Activated CD8-positive, alpha-beta memory T cell treated with anti-CD3 and anti-CD28 coated beads, Interleukin-2, amount 50 U/mL, for 24 hours (primary cell): ENCODE data around the gene CES5A.
"Not testable (repeated sequence)": the region's sequence is repeated elsewhere in the genome, so short reads cannot be mapped to it uniquely, and the experiment has no call there.

ENCODE experiments used
- DNase-seq: peaks from one replicate; pipeline ENCODE4 v3.0.0-alpha.2; 2020; ENCODE audit errors: extremely low read depth

The CES5A gene

DNA sequence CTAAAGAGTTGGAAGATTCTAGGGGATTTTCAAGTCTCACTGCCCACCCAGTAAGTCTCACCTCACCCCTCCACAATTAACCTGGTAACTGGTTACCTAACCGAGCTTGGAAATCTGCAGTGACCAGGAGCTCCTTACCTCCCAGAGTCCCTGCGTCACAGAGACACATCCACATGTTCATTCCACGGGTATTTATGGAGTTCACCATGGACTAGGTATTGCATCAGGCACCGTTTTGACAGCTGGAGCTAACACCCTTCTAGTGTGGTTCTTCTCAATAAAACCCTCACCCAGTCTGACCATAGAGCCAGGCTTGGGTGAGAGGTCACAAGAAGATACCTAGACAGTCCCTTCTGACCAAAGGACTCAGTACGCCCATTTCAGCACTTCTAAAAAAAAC lies 2.1 kb downstream of the CES5A start:
- DNase-seq = no peak

DNA sequence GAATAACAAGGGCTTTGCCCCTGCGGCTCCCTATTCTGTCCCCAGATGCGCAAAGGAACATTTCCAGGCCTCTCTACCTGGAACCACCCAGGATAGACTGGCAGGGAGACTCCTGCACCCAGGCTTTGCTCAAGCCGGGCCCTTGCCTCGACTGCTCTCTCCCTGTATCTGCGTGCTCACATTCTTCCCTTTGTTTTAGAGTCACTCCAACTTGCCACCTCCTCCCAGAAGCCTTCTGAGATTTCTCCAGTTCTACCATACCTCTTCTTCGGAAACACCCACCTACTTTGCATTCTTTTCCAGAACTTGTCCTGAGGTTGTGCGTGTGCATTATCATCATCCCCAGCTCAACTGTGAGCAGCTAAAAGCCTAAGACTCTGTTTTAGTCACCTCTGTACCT lies 3.0 kb downstream of the CES5A start:
- DNase-seq = no peak

DNA sequence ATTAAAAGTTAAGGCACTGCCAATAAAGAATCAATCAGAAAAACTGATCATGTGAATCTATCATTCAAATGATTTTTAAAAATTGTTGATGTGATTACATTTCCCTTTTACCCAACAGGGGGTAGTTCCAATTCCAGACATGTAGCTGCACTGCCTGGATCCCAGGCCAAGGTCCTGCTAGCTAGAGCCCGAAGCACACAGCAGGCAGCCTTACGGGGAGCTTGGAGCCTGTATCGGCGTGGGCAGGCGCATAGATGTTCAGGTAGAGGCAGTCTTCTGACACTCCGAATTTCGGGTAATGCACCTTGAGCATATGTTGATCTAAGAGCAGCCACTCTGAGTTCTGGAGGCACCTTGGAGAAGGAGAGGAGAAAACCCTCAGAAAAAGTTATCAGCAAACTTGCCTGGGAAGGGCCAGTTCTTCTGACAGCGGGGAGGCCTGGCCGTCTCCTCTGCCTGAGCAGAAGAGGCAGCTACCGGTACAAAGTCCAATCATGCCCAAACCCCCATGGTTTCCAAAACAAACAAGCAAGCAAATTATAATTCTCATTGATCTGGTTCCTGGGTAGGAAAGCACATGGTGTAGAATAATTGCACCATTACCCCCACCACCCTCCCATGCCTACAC lies 3.6 kb downstream of the CES5A start:
- DNase-seq = no peak

- DNase-seq = no peak
Observed at GRCh38 chr16:55868980-55869379, 6.2 kb downstream of the CES5A start.

GRCh38 chr16:55868137-55868536 lies 7.0 kb downstream of the CES5A start:
- no peak for DNase-seq

DNA sequence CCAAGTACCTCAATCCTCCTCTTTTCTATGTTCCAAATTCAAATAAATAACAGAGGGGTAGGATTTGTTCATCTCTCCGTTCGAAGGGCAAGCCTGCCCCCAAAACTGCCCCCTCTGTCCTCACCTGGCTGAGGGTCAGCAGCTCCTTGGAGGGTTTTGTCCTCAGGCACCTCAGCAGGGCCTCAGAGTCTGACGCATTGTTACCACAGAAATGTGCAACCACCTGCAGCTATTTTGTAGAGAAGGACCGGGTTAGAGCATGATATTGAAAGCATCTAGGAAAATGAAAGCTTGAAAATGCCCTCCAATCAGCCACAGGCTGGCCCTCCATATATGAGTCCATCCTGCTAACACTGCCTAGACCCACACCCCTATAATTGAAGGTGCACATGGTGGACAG lies 13.9 kb downstream of the CES5A start:
- DNase-seq = no peak

GRCh38 chr16:55857650-55858049 lies 17.5 kb downstream of the CES5A start:
- not testable (repeated sequence) for DNase-seq

- no peak for DNase-seq
Observed at GRCh38 chr16:55856950-55857349, 18.2 kb downstream of the CES5A start.

DNA sequence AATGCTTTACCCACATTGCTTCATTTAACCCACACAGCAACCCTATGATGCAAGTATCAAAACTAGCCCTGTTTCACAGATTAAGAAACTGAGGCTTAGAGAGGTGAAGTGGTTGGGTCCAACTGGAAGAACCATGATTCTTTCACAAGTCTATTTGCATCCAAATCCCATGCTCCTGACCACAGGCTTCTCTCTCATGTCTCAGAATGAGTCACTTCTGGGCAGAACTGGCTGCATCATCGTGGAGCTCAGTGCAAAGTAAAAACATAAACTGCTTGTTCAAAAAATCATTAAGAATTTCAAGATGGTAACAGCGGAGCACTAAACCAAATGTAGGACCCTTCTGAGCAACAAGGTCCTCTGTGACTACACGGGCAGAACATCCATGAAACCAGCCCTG lies 22.1 kb downstream of the CES5A start:
- no peak for DNase-seq

DNA sequence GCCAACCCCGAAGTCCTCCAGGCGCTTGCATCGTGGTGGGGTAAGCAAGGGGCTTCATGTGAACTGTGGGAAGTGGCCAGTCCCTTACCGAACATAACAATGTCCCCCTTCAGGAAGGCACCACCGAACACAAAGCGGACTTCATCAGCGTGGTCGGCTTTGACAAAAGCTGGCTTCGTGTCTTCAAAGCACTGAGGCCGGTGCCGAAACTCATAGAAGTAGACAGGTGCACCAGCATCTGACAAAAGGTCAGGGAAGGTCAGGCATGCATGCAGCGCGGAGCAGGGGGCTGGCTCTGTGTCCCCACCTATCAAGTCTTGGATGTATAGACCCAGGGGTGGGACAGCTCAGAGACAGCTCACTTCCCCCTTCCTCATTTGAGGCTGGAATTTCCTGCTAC lies 25.6 kb downstream of the CES5A start:
- DNase-seq = no peak

GRCh38 chr16:55846598-55847346 lies 28.4 kb downstream of the CES5A start:
- DNase-seq = no peak

- DNase-seq = no peak
Observed at GRCh38 chr16:55843105-55843395, 32.1 kb downstream of the CES5A start.

- DNase-seq = no peak
Observed at GRCh38 chr16:55842369-55843104, 32.6 kb downstream of the CES5A start.

DNA sequence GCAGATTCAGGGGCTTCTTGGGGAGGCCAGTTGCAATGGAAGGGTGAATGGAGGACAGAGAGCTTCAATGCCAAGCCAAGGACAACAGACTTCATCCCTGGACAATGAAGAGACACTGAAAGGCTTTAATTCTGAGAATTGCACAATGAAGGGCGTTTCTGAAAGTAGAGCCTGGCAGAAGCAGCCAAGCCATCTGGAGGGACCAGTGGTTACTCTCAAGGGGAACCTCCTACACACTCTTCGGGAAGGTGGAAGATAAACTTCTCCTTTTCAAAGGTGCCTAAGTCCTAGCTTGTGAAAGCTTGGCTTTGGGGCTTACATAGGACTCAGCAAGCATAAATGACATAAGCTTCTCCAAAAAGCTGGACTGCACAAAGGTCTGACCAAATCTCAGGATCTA lies 36.1 kb downstream of the CES5A start:
- no peak for DNase-seq

DNA sequence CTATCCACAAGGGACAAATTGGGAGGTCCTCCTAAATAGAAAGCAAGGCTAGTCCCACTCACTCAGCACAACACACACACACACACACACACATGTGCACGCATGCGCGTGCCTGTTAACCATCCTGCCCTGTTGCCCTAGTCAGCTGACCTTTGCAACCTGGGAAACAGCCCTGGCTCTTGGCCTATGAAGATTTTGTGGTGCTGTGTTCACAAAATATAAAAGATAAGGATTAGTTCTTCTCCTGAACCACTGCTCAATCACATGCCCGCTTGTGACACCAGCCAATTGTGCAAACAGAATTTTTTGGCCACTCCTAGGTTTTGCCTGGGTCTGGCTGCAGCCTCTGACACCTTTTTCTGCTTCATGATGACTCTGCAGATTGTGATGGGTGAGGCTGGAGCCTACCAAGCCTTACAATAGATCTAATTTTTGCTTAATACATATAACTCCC lies 39.0 kb downstream of the CES5A start:
- DNase-seq = no peak

DNA sequence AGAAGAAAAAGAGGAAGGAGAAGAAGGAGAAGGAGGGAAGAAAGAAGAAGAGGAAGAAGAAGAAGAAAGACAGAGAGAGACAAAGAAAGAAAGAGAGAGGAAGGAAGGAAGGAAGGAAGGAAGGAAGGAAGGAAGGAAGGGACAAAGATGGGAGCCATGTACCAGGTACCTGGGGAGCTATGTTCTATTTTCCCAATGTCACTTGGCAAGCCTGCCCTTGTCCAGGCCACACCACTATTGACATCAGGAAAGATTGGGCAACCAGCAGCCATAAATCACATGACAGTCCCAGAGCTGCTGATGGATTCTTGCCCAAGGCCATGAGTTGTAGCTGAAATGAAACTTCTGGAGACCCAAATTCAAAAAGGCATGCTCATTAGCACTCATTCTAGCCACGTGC lies 39.6 kb downstream of the CES5A start:
- no peak for DNase-seq

- not testable (repeated sequence) for DNase-seq
Observed at GRCh38 chr16:55835173-55835572, 40.0 kb downstream of the CES5A start.

- DNase-seq = no peak
Observed at GRCh38 chr16:55834049-55834448, 41.1 kb downstream of the CES5A start.

GRCh38 chr16:55832773-55833691 lies 42.1 kb downstream of the CES5A start, which contains the start of gene CES1:
CES1 (minus strand) TSS chr16:55833096; CDS start chr16:55833055, 41 bp downstream.
- DNase-seq = no peak

- DNase-seq = no peak
Observed at GRCh38 chr16:55832425-55832772, 42.8 kb downstream of the CES5A start.

DNA sequence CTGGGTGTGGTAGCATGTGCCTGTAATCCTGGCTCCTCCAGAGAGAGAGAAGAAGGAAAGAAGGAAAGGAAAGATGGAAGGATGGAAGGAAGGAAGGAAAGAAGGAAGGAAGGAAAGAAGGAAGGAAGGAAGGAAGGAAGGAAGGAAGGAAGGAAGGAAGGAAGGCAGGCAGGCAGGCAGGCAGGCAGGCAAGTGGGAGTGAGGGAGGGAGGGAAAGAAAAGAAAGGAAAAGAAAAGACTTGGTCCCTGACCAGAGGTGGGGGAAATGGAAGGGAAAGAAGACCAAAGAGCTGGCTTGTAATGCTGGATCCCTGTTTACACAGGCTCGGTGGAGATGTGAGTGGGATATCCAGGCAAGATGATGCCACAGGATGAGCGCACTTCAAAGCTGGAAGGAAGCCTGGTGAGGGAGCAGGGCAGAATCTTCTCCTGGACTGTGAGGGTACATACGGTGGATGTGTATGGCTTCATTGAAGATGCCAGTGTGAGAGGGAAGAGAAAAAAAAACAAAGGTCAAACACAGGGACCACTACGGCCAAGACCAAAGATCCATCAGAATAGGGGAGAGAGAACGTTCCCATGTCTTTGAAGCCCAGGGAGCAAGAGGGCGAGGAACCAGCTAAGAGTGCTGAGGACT lies 44.4 kb downstream of the CES5A start:
- DNase-seq = no peak
